K562 (cell line): ENCODE results near the gene SFRP2.

Experiments used
- CBX1 ChIP-seq: sonication (generic); IDR thresholded peaks from 2 replicates; pipeline ENCODE4 v1.6.1; 2016; ENCODE audit warnings: antibody characterized with exemption, low read depth, mild to moderate bottlenecking
- CREB1 ChIP-seq, 2 experiments: sonication (generic) in 1 of 2; formaldehyde crosslinking in 1 of 2; IDR thresholded peaks; 2 replicates each; pipeline versions ENCODE4 v1.6.1 to v1.8.0; 2012 to 2022; ENCODE audit warnings: inconsistent platforms in 1 of 2, mild to moderate bottlenecking in 1 of 2, missing genetic modification reagents in 1 of 2, moderate library complexity in 1 of 2
- CTCF ChIP-seq, 3 experiments: IDR thresholded peaks in 2 of 3; conservative IDR thresholded peaks in 1 of 3; 2 replicates each; pipeline ENCODE4 v1.5.1; 2011 to 2012; ENCODE audit warnings: low read length in 3 of 3, mild to moderate bottlenecking in 3 of 3, control low read depth in 2 of 3, improper control_type of control experiment in 1 of 3, inconsistent platforms in 1 of 3, low read depth in 1 of 3, mixed read lengths in 1 of 3, moderate library complexity in 1 of 3; ENCODE audit not compliant: insufficient read depth in 2 of 3
- EGR1 ChIP-seq: fragments of 450-650 bp; conservative IDR thresholded peaks from 2 replicates; pipeline ENCODE4 v1.6.1; 2017; ENCODE audit warnings: mild to moderate bottlenecking
- FOSL1 ChIP-seq: fragments of 200-800 bp; sonication (Bioruptor generic); conservative IDR thresholded peaks from 2 replicates; pipeline ENCODE4 v1.6.1; 2016; ENCODE audit warnings: missing genetic modification characterization, missing compliant biosample characterization
- POLR2A ChIP-seq: fragments of 450-650 bp; conservative IDR thresholded peaks from 2 replicates; pipeline ENCODE4 v1.6.1; 2016
- REST ChIP-seq, 2 experiments: fragments of 450-650 bp; formaldehyde crosslinking in 1 of 2; IDR thresholded peaks; 2 replicates each; pipeline versions ENCODE4 v1.4.0 to v1.6.1; 2014 to 2020; ENCODE audit warnings: mild to moderate bottlenecking in 2 of 2, borderline replicate concordance in 1 of 2, low read depth in 1 of 2
- SMC3 ChIP-seq: conservative IDR thresholded peaks from 2 replicates; pipeline ENCODE4 v1.6.1; 2011; ENCODE audit warnings: low read depth, low read length, improper control_type of control experiment; ENCODE audit not compliant: insufficient read depth
- SREBF2 ChIP-seq: sonication (generic); formaldehyde crosslinking; IDR thresholded peaks from 2 replicates; pipeline ENCODE4 v1.4.0; 2020; ENCODE audit warnings: mild to moderate bottlenecking, missing genetic modification reagents
- TBP ChIP-seq: optimal IDR thresholded peaks from 2 replicates; pipeline ENCODE3; 2011; ENCODE audit warnings: low read depth, low read length, improper control_type of control experiment
- ZEB2 ChIP-seq: fragments of 450-650 bp; IDR thresholded peaks from 2 replicates; pipeline ENCODE4 v1.6.1; 2016
- ZFX ChIP-seq: sonication (generic); formaldehyde crosslinking; IDR thresholded peaks from 2 replicates; pipeline ENCODE4 v1.8.0; 2022; ENCODE audit warnings: mild to moderate bottlenecking, missing genetic modification reagents, moderate library complexity
- TF ChIP-seq, protein P1 (sequence below): sonication (generic); formaldehyde crosslinking; IDR thresholded peaks from 2 replicates; pipeline ENCODE4 v1.5.0; 2020; ENCODE audit warnings: missing genetic modification reagents

GRCh38 chr4:153755186-153755585 lies 33.7 kb downstream of the SFRP2 start:
- TF ChIP-seq POLR2A (no peak), ZEB2 (no peak), SMC3 (no peak), CBX1 (no peak), ZFX (CRISPR knock-in tag) (no peak), EGR1 (no peak), TBP (no peak), CTCF (IDR thresholded peaks at IDR 0.05 in 2 of 3, conservative IDR thresholded peaks at IDR 0.05 in 1 of 3; ENCODE audit: insufficient read depth in 2 of 3, low read depth in 1 of 3, low read length in 3 of 3) (no peak), CREB1 (IDR thresholded peaks at IDR 0.05) (no peak), CREB1 (CRISPR knock-in tag; IDR thresholded peaks at IDR 0.05) (no peak), SREBF2 (CRISPR knock-in tag) (no peak), FOSL1 (tag) (no peak), REST (IDR thresholded peaks at IDR 0.05; ENCODE audit: borderline replicate concordance) (no peak), REST (CRISPR knock-in tag; IDR thresholded peaks at IDR 0.05; ENCODE audit: low read depth) (no peak)
- TF ChIP-seq, protein P1, sequence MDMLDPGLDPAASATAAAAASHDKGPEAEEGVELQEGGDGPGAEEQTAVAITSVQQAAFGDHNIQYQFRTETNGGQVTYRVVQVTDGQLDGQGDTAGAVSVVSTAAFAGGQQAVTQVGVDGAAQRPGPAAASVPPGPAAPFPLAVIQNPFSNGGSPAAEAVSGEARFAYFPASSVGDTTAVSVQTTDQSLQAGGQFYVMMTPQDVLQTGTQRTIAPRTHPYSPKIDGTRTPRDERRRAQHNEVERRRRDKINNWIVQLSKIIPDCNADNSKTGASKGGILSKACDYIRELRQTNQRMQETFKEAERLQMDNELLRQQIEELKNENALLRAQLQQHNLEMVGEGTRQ (CRISPR knock-in tag), result no peak
